GM19035 (cell line): ENCODE results near the gene HSCB.
A peak's percentile ranks its signal among the peaks of the same experiment; 100 is the strongest.
"Not testable (repeated sequence)": the region's sequence is repeated elsewhere in the genome, so short reads cannot be mapped to it uniquely, and the experiment has no call there.

Experiments
- ATAC-seq: cut with Tn5 transposase; IDR thresholded peaks from one replicate; pipeline ENCODE4 v1.9.1; 2021; ENCODE audit not compliant: unreplicated experiment

HSCB gene

GRCh38 chr22:28788601-28789000 lies 46.8 kb downstream of the HSCB start:
- no peak for ATAC-seq

- ATAC-seq = no peak
Measured at GRCh38 chr22:28791124-28791523, 49.3 kb downstream of the HSCB start.

- ATAC-seq = peak; percentile 57
Measured at GRCh38 chr22:28791841-28792490, 50.1 kb downstream of the HSCB start.

- peak; percentile 34 for ATAC-seq
Measured at GRCh38 chr22:28792491-28793383, 50.9 kb downstream of the HSCB start.

GRCh38 chr22:28793976-28794584 lies 52.2 kb downstream of the HSCB start:
- no peak for ATAC-seq

GRCh38 chr22:28795071-28795693 lies 53.3 kb downstream of the HSCB start:
- ATAC-seq = no peak

GRCh38 chr22:28795932-28796856 lies 54.4 kb downstream of the HSCB start:
- no peak for ATAC-seq

GRCh38 chr22:28798810-28799605 lies 57.2 kb downstream of the HSCB start:
- ATAC-seq = no peak

- peak; percentile 24 for ATAC-seq
Measured at GRCh38 chr22:28799606-28800307, 57.9 kb downstream of the HSCB start.

- peak; percentile 85 for ATAC-seq
Measured at GRCh38 chr22:28800308-28801041, 58.6 kb downstream of the HSCB start, which contains the start of gene XBP1. TSS of gene XBP1 (minus strand) at chr22:28800569.

- no peak for ATAC-seq
Measured at GRCh38 chr22:28801845-28802594, 60.2 kb downstream of the HSCB start.

- no peak for ATAC-seq
Measured at GRCh38 chr22:28802595-28803123, 60.8 kb downstream of the HSCB start.

- ATAC-seq = not testable (repeated sequence)
Measured at GRCh38 chr22:28805426-28805825, 63.6 kb downstream of the HSCB start.
